ENCODE results near the gene RAPGEF3.

RAPGEF3 gene

DNA sequence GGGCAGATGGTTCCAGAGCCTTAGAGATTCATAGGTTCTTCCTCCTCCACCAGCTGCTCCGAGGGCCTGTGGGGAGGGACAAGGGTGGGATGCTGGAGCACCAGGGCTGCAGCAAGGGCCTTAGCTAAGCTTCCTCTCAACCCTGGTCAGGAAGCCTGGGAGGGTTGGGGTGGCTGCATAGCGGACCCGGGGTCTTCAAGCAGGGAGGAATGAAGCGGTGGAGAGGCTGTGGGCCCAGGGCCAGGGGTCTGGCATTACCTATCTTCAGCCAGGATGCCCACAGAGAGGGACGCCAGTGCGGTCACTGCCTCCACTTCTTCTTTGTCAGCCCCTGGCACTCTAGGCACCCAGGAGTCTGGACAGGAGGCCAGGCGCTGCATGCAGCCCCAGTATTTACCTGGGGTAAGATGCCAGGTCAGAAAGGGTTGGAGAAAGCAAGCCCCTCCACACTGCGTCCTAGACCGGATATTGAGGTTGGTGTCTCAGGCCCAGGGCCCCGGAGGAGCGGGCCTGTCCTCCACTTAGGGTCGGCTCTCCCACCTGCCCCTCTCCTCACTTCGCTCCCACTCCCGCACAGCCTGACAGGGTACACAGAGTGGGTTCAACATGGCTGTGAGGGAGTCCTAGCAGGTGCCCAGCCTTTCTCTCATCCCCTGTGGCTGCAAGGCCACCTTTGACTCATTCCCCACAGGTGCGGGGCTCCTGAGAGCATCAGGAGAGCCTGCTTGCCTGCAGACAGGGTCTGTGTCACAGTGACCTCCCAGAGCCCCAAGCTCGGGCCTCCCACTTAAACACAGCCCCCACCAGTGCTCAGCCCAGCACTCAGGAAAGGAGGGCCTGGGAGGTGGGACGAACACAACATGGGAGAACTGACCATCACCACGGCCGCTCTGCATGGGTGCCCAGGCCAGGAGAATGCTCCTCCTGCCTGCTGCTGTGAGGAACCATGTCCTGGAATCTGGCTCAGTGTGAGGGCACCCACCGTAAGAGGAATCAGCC is 25.4 kb upstream of the RAPGEF3 start:
- no peak for ATAC-seq
- TF ChIP-seq ZNF70 (CRISPR knock-in tag; IDR thresholded peaks at IDR 0.05) (no peak), CREB5 (CRISPR knock-in tag; IDR thresholded peaks at IDR 0.05; ENCODE audit: low read depth) (no peak), CSDC2 (CRISPR knock-in tag; IDR thresholded peaks at IDR 0.05) (no peak), PPARA (CRISPR knock-in tag; IDR thresholded peaks at IDR 0.05; ENCODE audit: borderline replicate concordance) (no peak), ZC3H10 (CRISPR knock-in tag; IDR thresholded peaks at IDR 0.05) (no peak), OSR1 (CRISPR knock-in tag; IDR thresholded peaks at IDR 0.05) (no peak), RARB (CRISPR knock-in tag; IDR thresholded peaks at IDR 0.05) (no peak), ZFP3 (CRISPR knock-in tag; IDR thresholded peaks at IDR 0.05) (no peak)
- TF ChIP-seq, protein P1, sequence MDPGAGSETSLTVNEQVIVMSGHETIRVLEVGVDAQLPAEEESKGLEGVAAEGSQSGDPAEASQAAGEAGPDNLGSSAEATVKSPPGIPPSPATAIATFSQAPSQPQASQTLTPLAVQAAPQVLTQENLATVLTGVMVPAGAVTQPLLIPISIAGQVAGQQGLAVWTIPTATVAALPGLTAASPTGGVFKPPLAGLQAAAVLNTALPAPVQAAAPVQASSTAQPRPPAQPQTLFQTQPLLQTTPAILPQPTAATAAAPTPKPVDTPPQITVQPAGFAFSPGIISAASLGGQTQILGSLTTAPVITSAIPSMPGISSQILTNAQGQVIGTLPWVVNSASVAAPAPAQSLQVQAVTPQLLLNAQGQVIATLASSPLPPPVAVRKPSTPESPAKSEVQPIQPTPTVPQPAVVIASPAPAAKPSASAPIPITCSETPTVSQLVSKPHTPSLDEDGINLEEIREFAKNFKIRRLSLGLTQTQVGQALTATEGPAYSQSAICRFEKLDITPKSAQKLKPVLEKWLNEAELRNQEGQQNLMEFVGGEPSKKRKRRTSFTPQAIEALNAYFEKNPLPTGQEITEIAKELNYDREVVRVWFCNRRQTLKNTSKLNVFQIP (CRISPR knock-in tag; IDR thresholded peaks at IDR 0.05; ENCODE audit: borderline replicate concordance, low read depth) = no peak

DNA sequence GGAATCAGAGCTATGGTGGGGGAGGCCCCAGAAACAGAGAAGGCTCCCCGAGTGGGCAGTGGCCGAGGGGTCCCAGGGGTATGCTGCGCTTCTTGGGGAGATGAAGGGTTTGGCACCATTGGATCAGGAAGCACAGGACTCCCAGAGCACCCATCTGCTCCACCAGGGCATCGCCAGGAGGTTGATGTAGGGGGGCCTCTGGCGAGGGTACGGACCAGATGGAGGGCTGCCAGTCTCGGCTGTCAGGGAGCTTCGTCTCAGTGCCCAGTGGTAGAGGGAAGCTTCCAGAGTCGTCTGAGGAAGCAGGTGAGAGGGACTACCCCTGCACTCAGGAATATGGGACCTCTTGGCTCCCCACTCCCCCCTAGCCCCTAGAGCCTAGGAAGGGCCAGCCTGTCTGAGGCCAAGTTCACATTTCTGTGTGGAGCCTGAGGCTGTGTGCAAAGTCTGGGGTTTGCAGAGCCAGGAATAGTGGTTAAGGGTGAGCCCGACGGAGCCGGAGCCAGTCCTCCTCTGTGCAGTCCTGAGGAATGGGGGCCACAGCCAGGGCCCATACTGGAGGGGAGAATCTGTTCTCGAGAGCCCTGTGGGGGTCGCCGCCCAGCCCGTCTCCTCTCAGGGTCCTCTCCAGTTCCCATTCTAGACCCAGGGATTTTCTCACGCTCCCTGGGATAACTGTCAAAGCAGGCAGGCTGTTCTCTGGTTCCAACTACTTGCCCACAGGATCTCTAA is 24.5 kb upstream of the RAPGEF3 start:
- ATAC-seq = no peak

GRCh38 chr12:47782372-47782770 is 23.7 kb upstream of the RAPGEF3 start:
- TF ChIP-seq ISL1 (CRISPR knock-in tag; IDR thresholded peaks at IDR 0.05) (no peak), GLIS3 (CRISPR knock-in tag; IDR thresholded peaks at IDR 0.05) (no peak), OSR1 (CRISPR knock-in tag; IDR thresholded peaks at IDR 0.05) (no peak), ZC3H10 (CRISPR knock-in tag; IDR thresholded peaks at IDR 0.05) (no peak), SNAI2 (CRISPR knock-in tag; IDR thresholded peaks at IDR 0.05) (no peak), ZNF70 (CRISPR knock-in tag; IDR thresholded peaks at IDR 0.05) (no peak), TOX (CRISPR knock-in tag; IDR thresholded peaks at IDR 0.05; ENCODE audit: borderline replicate concordance) (no peak), ZFP30 (CRISPR knock-in tag; IDR thresholded peaks at IDR 0.05) (no peak), ZNF8 (CRISPR knock-in tag; IDR thresholded peaks at IDR 0.05) (no peak), CSDC2 (CRISPR knock-in tag; IDR thresholded peaks at IDR 0.05) (no peak), ESRRG (CRISPR knock-in tag; IDR thresholded peaks at IDR 0.05) (no peak)
- TF ChIP-seq, protein P1 (CRISPR knock-in tag; IDR thresholded peaks at IDR 0.05; ENCODE audit: borderline replicate concordance, low read depth) = no peak
- no peak for ATAC-seq

More for the DNA sequence above, 24.5 kb upstream of the RAPGEF3 start:
- no peak for TF ChIP-seq ARNTL (CRISPR knock-in tag; IDR thresholded peaks at IDR 0.05; ENCODE audit: borderline replicate concordance, low read depth)
- TF ChIP-seq ISL1 (CRISPR knock-in tag; IDR thresholded peaks at IDR 0.05) = no peak
- no peak for TF ChIP-seq ZNF70 (CRISPR knock-in tag; IDR thresholded peaks at IDR 0.05)
- no peak for TF ChIP-seq ESRRG (CRISPR knock-in tag; IDR thresholded peaks at IDR 0.05)
- TF ChIP-seq, protein P2, sequence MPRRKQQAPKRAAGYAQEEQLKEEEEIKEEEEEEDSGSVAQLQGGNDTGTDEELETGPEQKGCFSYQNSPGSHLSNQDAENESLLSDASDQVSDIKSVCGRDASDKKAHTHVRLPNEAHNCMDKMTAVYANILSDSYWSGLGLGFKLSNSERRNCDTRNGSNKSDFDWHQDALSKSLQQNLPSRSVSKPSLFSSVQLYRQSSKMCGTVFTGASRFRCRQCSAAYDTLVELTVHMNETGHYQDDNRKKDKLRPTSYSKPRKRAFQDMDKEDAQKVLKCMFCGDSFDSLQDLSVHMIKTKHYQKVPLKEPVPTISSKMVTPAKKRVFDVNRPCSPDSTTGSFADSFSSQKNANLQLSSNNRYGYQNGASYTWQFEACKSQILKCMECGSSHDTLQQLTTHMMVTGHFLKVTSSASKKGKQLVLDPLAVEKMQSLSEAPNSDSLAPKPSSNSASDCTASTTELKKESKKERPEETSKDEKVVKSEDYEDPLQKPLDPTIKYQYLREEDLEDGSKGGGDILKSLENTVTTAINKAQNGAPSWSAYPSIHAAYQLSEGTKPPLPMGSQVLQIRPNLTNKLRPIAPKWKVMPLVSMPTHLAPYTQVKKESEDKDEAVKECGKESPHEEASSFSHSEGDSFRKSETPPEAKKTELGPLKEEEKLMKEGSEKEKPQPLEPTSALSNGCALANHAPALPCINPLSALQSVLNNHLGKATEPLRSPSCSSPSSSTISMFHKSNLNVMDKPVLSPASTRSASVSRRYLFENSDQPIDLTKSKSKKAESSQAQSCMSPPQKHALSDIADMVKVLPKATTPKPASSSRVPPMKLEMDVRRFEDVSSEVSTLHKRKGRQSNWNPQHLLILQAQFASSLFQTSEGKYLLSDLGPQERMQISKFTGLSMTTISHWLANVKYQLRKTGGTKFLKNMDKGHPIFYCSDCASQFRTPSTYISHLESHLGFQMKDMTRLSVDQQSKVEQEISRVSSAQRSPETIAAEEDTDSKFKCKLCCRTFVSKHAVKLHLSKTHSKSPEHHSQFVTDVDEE (CRISPR knock-in tag; IDR thresholded peaks at IDR 0.05) = no peak
